ENCODE data around the gene ALG1.
A peak's percentile ranks its signal among the peaks of the same experiment; 100 is the strongest.

The ALG1 gene

DNA sequence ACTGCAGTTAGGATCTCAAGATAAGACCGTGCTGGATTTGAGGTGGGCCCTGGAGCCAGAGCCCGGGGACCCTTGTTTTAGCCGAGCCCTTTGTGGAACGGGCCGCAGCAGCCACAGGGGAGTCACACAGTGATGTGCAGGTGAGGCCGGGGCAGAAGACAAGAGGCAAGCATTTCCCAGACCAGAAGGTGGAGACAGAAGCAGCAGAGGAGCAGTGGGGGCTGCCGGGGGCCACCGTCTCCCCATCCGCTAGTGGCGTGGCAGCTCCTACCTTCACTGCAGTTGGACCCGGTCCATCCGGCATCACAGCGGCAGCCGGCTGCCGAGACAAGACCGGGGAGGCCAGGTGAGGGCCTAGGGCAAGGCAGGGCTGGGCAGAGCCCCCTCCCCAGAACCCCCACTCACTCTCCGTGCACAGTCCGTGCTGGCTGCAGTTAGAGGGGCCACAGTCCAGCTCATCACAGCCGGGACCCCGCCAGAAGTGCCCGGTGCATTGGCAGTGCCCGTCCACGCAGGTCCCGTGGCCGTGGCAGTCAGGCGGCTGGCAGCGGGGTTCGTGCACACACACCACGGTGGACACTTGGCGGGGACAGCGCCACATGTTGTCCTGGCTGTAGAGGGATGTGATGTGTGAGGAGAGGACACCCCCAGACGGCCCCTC, 43.9 kb upstream of the ALG1 start:
- CTCF ChIA-PET, result no interaction called here
- TF ChIP-seq, protein P1, sequence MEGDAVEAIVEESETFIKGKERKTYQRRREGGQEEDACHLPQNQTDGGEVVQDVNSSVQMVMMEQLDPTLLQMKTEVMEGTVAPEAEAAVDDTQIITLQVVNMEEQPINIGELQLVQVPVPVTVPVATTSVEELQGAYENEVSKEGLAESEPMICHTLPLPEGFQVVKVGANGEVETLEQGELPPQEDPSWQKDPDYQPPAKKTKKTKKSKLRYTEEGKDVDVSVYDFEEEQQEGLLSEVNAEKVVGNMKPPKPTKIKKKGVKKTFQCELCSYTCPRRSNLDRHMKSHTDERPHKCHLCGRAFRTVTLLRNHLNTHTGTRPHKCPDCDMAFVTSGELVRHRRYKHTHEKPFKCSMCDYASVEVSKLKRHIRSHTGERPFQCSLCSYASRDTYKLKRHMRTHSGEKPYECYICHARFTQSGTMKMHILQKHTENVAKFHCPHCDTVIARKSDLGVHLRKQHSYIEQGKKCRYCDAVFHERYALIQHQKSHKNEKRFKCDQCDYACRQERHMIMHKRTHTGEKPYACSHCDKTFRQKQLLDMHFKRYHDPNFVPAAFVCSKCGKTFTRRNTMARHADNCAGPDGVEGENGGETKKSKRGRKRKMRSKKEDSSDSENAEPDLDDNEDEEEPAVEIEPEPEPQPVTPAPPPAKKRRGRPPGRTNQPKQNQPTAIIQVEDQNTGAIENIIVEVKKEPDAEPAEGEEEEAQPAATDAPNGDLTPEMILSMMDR (IDR thresholded peaks at IDR 0.05; ENCODE audit: control extremely low read depth, extremely low read depth, low read depth, missing control alignments), result no peak
- POLR2A ChIA-PET, result no interaction called here
- no peak for DNase-seq (ENCODE audit: extremely low spot score)

DNA sequence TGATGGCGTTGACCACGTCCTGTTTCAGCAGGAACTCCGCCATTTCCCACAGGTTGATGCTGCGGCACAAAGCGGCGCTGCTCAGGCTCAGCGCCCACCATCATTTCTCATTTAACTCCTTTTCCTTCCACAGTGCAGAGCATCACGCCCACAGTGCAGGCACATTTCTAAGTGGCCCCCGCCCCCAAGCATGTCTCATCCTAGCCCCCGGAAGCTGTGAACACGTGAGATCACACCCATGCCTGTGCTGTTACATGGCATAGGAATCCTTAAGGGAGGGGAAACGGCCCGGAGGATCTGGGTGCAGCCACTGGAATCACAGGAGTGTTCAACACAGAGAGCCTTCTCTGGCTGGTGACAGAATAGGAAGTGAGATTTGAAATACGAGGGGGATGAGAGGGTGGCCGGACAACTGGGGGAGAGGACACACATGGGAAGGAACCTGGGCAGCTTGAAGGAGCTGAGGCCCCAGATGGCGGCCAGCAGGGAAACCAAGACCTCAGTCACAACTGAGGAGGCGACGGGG, 42.6 kb upstream of the ALG1 start:
- TF ChIP-seq, protein P1 (IDR thresholded peaks at IDR 0.05; ENCODE audit: control extremely low read depth, extremely low read depth, low read depth, missing control alignments), result no peak
- POLR2A ChIA-PET, result no interaction called here
- DNase-seq (ENCODE audit: extremely low spot score), result no peak
- CTCF ChIA-PET, result no interaction called here

GRCh38 chr16:5030251-5030870, 41.3 kb upstream of the ALG1 start:
- ChIA-PET CTCF (interaction anchor here (0.7 to 1.0 kb wide), 2 partner anchors 26 to 35 kb away, joined by 3 read pairs; no protein-coding TSS in a partner anchor), POLR2A (no interaction called here)
- TF ChIP-seq, protein P1 (IDR thresholded peaks at IDR 0.05; ENCODE audit: control extremely low read depth, extremely low read depth, low read depth, missing control alignments), result no peak
- no peak for DNase-seq (ENCODE audit: extremely low spot score)

DNA sequence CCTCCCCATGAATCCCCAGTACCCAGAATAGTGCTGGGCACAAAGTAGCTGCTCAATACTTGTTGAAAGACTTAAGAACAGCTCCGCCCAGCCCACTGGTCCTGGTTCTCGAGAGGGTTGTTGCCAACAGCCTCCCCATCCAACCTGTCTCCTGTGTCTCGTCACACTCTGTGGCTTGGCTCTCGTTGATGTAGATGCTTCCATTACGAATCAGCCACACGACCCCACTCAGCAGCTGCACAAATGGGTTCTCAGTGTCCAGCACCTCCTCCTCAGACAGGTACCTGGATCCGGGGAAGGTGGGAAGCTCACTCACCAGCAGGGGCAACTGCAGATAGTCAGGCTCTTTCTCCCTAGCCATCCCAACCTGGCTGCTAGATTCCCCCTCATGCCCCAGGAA, 40.0 kb upstream of the ALG1 start:
- CTCF ChIA-PET, result interaction anchor here (1.1 kb wide), 1 partner anchor 32 kb away, joined by 3 read pairs; no protein-coding TSS in a partner anchor
- TF ChIP-seq, protein P1 (IDR thresholded peaks at IDR 0.05; ENCODE audit: control extremely low read depth, extremely low read depth, low read depth, missing control alignments), result no peak
- no peak for DNase-seq (ENCODE audit: extremely low spot score)
- POLR2A ChIA-PET, result no interaction called here

DNA sequence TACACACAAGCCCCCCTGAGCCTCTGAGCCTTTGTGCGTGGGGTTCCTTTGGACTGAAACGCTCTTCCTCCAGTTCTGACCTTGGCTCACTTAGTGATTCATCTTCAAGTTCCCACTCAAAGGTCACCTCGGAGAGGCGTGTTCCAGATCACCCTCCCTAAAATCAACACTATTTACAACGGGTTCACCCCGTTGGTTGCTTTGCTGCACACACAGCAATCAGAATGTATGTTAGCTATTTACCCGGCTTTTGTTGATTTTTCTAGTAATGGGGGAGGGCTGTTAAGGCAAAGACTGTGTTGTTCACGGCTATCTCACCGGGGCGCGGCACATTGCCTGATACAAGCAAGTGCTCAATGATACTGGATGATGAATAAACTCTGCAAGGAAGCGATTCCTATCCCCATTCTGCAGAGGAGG, 38.9 kb upstream of the ALG1 start:
- TF ChIP-seq, protein P1 (IDR thresholded peaks at IDR 0.05; ENCODE audit: control extremely low read depth, extremely low read depth, low read depth, missing control alignments), result no peak
- DNase-seq (ENCODE audit: extremely low spot score), result no peak
- POLR2A ChIA-PET, result no interaction called here
- CTCF ChIA-PET, result interaction anchor here (1.1 kb wide), 1 partner anchor 33 kb away, joined by 3 read pairs; no protein-coding TSS in a partner anchor

GRCh38 chr16:5033256-5034166, 38.1 kb upstream of the ALG1 start, which contains the start of gene NAGPA:
Gene NAGPA, minus strand, starts transcription at chr16:5033935. Its CDS starts 21 bp downstream, at chr16:5033914.
- DNase-seq (ENCODE audit: extremely low spot score), result peak; percentile 93
- TF ChIP-seq, protein P1 (IDR thresholded peaks at IDR 0.05; ENCODE audit: control extremely low read depth, extremely low read depth, low read depth, missing control alignments), result no peak
- CTCF ChIA-PET, result interaction anchor here (0.9 to 1.3 kb wide), 3 partner anchors 23 to 58 kb away, joined by 3 to 4 read pairs (median 3); no protein-coding TSS in a partner anchor
- POLR2A ChIA-PET, result interaction anchor here (1.2 kb wide), 1 partner anchor 266 kb away, joined by 5 read pairs; no protein-coding TSS in a partner anchor

All from GM10248 (cell line).